ENCODE data around the gene ANKRD35.
A peak's percentile ranks its signal among the peaks of the same experiment; 100 is the strongest.

Gene ANKRD35

DNA sequence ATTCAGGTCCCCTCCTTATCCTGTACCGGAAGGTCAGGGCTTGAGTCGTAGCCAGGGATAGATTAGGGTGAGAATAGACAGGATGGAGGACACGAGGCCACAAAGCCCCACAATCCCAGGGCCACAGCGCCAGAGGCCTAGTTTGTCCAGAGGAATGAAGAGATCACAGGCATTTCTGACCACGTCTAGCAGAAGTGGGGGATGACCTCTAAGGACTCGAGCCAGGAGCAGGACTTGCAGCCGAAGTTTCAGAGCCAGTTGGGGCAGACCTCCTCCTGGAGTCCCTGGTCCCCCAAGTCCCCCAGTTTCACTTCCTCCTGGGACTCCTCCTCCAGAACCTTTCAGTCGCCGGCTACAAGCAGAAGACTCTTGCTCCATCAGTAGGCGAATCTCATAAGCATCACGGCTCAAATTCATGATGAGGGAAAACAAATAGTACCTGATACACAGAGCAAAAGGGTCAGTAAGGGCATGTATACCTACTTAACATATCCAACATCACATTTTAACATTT, 26.5 kb upstream of the ANKRD35 start:
- Mint-ChIP-seq H3K36me3 (peaks cover 11% of the 10 kb centered on the region), H3K4me1 (ENCODE audit: low read depth) (peaks cover 23% of the 10 kb centered on the region), H3K9me3 (ENCODE audit: low read depth) (no peaks in the 10 kb centered on the region), H3K4me3 (no peak overlapping the region), H3K27ac (no peak overlapping the region), H3K27me3 (no peaks in the 10 kb centered on the region)

DNA sequence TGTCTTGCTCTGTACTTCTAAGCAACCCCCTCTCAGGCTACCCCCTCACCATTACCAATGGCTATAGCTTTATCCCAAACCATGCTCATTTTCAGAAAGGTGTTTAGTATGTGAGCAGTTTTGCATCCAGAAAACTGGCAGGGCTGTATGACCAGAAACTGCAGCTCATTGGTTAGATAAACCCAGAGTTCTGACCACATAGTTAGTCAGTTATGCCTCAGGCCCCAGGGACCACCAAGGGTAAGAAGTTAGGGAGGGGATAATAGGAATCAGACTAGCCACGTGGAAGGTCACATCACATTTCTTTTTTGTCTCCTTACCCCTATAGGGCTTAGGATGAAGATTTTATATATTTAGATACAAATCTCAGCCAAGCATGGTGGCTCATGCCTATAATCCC, 23.0 kb upstream of the ANKRD35 start:
- no peak overlapping the region for H3K27ac Mint-ChIP-seq
- H3K36me3 Mint-ChIP-seq = peaks cover 5% of the 10 kb centered on the region
- H3K4me3 Mint-ChIP-seq = no peak overlapping the region
- no peaks in the 10 kb centered on the region for H3K27me3 Mint-ChIP-seq
- H3K9me3 Mint-ChIP-seq (ENCODE audit: low read depth) = no peaks in the 10 kb centered on the region
- H3K4me1 Mint-ChIP-seq (ENCODE audit: low read depth) = peaks cover 8% of the 10 kb centered on the region

DNA sequence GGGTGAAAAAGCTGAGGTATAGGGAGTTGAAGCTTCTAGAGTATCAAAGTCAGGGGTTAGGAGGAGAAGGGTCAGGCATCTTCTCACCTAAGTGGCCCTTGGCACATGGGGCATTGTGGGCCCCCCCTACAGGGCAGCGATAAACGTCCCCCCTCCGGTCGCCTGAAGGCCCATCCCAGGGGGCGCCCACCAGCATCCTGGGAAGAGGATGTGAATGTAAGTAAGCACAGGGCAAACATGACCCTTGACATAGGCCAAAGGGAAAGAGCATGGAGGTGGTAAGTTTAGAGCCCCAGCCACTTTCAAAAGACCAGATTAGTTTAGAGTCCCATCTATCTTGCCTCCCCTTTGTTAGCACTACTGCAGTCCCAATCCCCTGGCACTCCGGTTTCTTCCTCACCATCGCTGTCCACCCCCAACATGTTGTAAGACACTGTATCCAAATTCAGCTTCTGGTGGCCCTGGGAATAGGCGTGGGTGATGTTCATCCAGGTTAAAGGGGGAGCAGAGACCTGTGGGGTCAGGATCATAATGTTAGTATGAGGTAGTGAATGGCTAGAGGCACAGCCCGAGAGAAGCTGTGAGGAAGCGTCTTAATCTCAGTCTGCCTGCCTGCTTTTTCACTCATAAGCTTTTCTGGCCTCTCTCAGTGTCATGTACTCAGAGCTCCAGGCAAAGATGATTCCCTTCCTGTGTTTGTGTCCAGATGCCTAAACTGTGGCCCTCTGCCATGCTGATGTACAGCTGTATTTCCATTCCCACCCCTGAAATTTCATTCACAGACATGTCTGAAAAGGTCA, 21.5 kb upstream of the ANKRD35 start:
- Mint-ChIP-seq H3K27me3 (no peaks in the 10 kb centered on the region), H3K27ac (no peak overlapping the region), H3K9me3 (ENCODE audit: low read depth) (no peaks in the 10 kb centered on the region), H3K36me3 (peaks cover 5% of the 10 kb centered on the region), H3K4me3 (no peak overlapping the region), H3K4me1 (ENCODE audit: low read depth) (peaks cover 5% of the 10 kb centered on the region)

DNA sequence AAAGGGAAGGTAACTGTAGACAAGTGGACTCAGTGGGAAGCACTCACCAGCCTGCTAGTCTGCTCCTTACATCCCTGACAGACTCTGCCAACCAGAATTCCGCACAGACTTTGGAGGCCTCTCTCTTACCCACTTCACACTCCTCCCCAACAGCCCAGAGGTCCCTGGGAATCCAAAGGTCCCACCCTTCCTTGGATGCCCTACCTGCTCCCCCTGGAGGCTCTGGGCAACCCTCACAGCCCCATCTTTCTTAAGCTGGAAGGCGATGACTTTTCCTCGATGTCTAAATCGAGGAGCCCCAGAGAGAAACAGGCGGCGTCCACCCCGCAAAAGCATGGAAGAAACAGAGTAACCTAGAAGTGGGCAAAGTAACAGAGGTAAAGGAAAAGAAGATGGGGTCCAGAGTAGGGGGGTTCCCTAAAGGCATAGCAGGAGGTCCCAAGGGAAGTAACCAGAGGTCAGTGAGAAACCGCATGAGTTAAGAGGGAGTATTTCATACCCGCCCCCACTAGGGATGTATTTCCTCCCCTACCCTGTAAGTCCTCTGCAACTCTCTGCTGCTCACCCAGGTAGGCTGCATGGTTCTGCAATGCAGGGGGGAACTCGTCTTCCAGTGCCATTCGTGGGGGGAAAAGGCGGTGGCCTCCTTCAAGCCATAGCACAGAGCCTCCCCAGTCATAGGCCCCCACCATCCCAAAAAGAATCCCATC, 15.8 kb upstream of the ANKRD35 start:
- H3K27ac Mint-ChIP-seq = no peak overlapping the region
- no peaks in the 10 kb centered on the region for H3K27me3 Mint-ChIP-seq
- H3K9me3 Mint-ChIP-seq (ENCODE audit: low read depth) = no peaks in the 10 kb centered on the region
- H3K4me1 Mint-ChIP-seq (ENCODE audit: low read depth) = no peaks in the 10 kb centered on the region
- H3K36me3 Mint-ChIP-seq = peaks cover 8% of the 10 kb centered on the region
- H3K4me3 Mint-ChIP-seq = no peak overlapping the region

DNA sequence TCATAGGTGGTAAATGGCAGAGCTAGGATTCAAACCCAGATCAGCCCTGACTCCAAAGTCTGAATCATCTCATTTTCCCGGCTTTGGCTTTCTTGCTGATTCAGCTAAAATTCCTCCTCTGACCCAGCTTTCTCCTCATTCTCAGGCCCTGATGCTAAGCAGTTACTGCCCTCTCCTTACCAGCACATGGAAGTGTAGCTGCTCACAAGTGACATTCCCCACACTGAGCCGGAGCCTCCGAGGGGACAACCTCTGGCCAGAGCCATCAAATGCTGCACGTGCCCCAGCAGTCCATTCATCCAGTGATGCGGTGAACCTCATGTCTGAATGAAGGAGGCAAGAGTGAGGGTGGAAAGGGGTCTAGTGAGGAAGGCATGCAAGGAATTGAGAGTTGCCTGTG, 13.1 kb upstream of the ANKRD35 start:
- Mint-ChIP-seq H3K4me1 (ENCODE audit: low read depth) (no peaks in the 10 kb centered on the region), H3K27ac (no peak overlapping the region), H3K27me3 (no peaks in the 10 kb centered on the region), H3K9me3 (ENCODE audit: low read depth) (no peaks in the 10 kb centered on the region), H3K4me3 (no peak overlapping the region), H3K36me3 (peaks cover 8% of the 10 kb centered on the region)

DNA sequence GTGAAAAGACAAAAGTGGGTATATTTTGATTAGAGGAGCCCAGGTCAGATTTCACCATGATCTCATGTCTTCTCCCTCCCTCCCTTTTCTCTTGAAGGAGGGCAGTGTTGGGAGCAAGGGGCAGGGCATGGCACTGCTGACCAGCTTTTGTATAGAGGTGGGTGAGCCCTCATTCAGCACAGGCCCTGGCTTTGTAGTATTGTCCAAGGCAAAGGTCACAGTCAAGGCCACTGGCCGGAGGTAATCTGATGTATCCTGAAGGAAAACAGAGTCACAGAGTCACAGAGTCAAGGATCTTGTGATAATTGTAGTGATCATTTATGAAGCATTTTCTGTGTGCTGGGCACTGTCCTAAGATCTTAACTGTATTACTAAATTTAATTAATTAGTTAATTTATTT, 12.3 kb upstream of the ANKRD35 start:
- Mint-ChIP-seq H3K9me3 (ENCODE audit: low read depth) (no peaks in the 10 kb centered on the region), H3K4me1 (ENCODE audit: low read depth) (no peaks in the 10 kb centered on the region), H3K36me3 (peaks cover 8% of the 10 kb centered on the region), H3K27ac (no peak overlapping the region), H3K27me3 (no peaks in the 10 kb centered on the region), H3K4me3 (no peak overlapping the region)

DNA sequence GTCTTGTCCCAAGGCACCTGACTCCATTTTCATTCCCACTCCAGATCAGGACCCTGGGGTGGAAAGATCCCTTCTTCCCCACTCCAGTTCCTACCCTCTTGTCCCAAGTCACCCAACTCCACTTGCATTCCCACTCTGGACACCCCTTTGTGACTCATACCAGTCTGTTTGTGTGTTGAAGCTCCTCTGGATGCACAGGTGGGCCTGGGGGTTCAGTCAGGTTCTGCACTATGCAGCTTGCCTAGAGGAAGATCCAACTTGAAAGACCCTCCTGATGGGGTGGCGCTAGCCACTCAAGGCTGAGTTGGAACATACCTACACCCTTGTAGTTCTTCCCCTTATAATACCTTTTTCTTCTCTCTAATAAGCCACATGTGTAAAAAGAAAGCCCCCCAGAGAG, 9.8 kb upstream of the ANKRD35 start:
- Mint-ChIP-seq H3K27me3 (no peaks in the 10 kb centered on the region), H3K9me3 (ENCODE audit: low read depth) (no peaks in the 10 kb centered on the region), H3K36me3 (peaks cover 6% of the 10 kb centered on the region), H3K4me3 (no peak overlapping the region), H3K27ac (no peak overlapping the region), H3K4me1 (ENCODE audit: low read depth) (no peaks in the 10 kb centered on the region)

DNA sequence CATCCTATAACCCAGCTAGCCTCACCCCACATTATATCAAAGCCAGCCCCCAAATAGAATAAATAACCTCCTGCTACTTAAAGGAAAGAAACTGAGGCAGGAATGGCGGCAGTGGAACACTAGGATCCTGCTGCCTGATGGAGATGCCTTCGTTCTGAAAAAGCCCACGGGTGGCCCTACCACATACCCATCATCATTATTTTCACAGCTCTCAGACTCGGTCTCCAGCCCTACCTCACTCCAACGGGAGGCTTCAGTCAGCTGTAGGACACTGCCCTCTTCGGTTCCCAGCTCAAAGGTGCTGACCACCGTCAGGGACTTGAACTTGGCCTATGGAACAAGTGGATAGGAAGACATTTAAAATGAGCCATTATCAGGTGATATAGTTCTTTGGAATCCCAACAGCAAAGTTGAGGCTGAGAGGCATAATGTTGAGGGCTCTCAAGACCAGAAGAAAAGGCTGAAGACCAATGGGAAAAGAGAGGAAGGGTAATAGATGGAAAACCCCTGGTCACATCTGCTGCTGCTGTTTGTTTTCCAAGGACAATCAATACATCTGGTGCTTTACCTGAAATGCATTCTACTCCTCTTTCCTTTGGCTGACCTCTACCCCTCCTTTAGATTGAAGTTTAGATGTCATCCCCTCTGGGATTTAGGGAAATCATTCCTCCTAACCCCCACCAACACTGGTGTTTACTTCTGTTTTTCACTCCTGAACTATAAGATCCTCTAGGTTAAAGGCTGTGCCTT, 7.8 kb upstream of the ANKRD35 start:
- Mint-ChIP-seq H3K4me1 (ENCODE audit: low read depth) (no peaks in the 10 kb centered on the region), H3K27ac (no peak overlapping the region), H3K4me3 (no peak overlapping the region), H3K9me3 (ENCODE audit: low read depth) (no peaks in the 10 kb centered on the region), H3K27me3 (no peaks in the 10 kb centered on the region), H3K36me3 (peaks cover 2% of the 10 kb centered on the region)

DNA sequence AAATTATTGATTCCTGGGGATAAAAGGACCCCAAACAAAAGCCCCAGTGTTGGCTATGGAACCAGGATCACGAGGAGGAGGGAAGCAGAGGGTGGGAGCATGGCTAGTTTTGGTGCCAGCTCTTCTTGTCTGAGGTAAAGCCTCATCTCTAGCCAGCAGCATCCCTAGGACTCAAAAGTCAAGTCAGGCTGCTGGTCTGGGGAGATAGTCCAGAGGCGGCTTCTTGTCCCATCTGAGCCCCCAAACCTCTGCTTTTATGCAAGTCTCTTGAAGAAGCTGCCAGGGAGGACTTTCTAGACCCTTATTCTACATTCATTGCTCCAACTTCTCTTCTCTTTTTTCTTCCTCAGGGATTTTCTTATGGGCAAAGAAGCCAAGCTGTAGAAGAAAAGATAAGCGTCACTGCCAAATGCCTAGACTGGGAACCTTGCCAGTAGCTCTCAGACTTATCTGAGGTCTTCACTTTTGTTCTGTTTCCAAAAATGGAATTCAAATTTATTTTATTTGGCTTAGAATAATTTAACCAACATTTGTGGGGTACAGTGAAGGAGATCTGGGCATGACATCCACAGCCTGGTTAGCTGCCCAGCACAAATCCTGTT, 6.9 kb upstream of the ANKRD35 start:
- Mint-ChIP-seq H3K27me3 (no peaks in the 10 kb centered on the region), H3K27ac (no peak overlapping the region), H3K9me3 (ENCODE audit: low read depth) (no peaks in the 10 kb centered on the region), H3K4me3 (no peak overlapping the region), H3K4me1 (ENCODE audit: low read depth) (no peaks in the 10 kb centered on the region), H3K36me3 (peaks cover under 1% of the 10 kb centered on the region)

DNA sequence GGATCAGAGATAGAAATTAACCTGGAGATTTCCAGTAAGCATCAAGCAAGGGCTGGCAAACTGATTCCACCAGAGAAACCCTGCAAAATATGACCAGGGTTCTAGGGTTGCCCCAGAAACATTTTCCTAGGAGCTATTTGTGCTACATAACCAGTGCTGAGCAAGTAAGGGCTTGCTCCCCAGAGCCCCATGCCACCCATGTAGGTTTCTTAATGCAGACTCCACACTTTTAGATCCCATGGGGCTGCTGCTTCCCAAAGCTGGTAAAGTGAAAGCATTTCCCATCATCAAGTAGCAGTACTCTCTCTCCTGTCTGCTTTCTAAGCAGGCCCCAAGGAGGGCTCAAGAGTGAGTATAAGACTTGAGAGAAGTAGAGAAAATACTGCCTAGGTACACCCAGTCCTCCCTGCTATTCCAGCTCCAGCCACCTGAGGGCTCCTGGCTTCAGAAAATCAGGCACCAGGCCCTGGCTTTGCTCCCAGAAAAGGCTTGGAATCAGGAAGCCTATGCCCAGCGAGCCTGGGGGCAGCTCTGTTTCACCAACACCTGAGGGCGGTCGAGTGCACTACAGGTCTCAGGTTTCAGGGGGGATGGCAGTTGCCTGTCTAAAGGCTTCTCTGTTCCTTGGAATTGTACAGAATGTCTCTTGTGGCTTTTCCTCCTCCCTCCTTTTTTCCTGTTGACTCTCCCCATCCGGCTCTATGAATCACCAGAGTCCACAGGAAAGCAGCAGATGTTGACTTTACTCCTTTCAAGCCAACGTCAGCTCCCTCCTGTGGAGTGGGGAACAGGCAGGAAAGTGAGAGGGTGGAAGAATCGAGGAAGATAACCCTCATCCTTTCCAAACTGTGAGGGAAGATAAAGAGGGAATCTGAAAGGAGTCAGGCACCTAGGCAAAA, 6.2 kb upstream of the ANKRD35 start:
- H3K27me3 Mint-ChIP-seq = no peaks in the 10 kb centered on the region
- no peak overlapping the region for H3K27ac Mint-ChIP-seq
- H3K9me3 Mint-ChIP-seq (ENCODE audit: low read depth) = no peaks in the 10 kb centered on the region
- peaks cover under 1% of the 10 kb centered on the region for H3K4me1 Mint-ChIP-seq (ENCODE audit: low read depth)
- no peaks in the 10 kb centered on the region for H3K36me3 Mint-ChIP-seq
- no peak overlapping the region for H3K4me3 Mint-ChIP-seq

DNA sequence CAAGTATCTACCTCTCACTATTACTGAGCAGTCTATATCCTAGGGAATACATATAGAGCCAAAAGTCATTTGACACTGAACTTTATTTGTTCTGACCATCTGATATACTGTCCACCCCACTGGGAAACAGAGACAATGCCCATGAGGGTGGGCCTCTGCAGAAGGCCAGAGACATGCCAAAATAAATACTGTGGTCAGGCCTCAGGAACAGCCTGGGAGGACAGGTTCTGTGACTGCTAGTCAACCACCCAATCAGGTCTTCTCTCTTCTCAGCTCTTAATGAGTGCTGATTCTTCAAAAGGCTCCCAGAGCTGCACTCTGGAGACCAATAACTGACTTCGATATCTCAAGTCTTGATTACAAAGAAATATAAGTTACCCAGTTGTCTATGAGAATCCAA, 5.5 kb upstream of the ANKRD35 start:
- peaks cover 5% of the 10 kb centered on the region for H3K4me1 Mint-ChIP-seq (ENCODE audit: low read depth)
- H3K27ac Mint-ChIP-seq = no peak overlapping the region
- H3K4me3 Mint-ChIP-seq = no peak overlapping the region
- no peaks in the 10 kb centered on the region for H3K9me3 Mint-ChIP-seq (ENCODE audit: low read depth)
- no peaks in the 10 kb centered on the region for H3K27me3 Mint-ChIP-seq
- H3K36me3 Mint-ChIP-seq = no peaks in the 10 kb centered on the region

DNA sequence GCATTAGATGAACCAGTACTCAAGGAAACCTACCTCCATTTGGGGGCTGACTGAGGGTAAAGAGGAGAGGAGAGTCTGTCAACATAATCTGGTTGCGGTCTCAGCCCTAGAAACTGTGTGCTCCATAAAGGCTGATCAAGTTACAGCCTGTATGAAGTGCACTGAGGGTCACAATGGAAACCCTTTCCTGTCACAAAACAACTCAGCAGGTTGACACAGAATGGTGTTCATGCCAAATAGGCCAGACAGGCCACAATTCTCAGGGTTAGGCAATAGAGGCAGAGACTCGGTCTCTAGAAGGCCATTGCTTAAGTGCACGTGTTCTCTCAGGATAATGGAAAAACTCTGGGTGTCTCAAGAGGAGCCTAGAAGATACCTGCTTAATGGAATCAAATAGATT, 4.1 kb upstream of the ANKRD35 start:
- Mint-ChIP-seq H3K27ac (no peak overlapping the region), H3K36me3 (no peaks in the 10 kb centered on the region), H3K9me3 (ENCODE audit: low read depth) (no peaks in the 10 kb centered on the region), H3K4me1 (ENCODE audit: low read depth) (peaks cover 13% of the 10 kb centered on the region), H3K4me3 (no peak overlapping the region), H3K27me3 (no peaks in the 10 kb centered on the region)

DNA sequence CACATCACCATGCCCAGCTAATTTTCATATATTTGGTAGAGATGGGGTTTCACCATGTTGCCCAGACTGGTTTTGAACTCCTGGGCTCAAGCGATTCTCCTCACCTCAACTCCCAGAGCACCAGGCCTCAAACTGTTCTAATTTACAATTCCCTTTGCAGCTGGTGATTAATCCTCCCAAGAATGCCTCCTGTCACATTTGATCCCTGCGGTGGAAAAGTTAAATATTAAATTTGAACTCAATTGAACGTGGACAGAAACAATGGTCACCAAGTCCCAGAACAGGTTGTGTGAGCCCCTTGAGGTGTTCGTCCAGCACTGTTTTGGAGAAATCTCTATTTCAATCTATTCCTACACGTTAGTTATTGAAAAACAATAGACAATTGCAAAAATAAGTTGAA, 2.0 kb upstream of the ANKRD35 start:
- peaks cover 7% of the 10 kb centered on the region for H3K27me3 Mint-ChIP-seq
- H3K36me3 Mint-ChIP-seq = no peaks in the 10 kb centered on the region
- H3K27ac Mint-ChIP-seq = no peak overlapping the region
- peaks cover 15% of the 10 kb centered on the region for H3K4me1 Mint-ChIP-seq (ENCODE audit: low read depth)
- H3K9me3 Mint-ChIP-seq (ENCODE audit: low read depth) = no peaks in the 10 kb centered on the region
- H3K4me3 Mint-ChIP-seq = no peak overlapping the region

DNA sequence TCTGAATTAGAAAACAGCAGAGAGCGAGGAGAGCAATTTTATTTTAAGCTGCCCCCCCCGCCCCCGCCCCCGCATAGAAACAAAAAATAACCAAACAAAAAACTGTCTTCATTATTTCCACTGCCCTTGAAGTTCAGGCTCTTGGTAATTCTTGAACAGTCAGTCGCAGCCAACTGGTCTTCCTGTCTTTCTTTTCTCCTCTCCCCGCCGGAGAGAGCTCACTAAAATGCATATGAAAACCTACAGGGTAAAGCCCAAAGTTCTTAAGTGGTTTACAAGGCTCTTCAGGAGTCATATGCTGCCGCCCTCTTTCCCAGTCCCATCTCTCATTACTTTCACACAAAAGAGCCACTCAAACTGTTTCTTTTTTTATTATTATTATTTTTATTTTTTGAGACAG, 1.1 kb upstream of the ANKRD35 start:
- no peak overlapping the region for H3K27ac Mint-ChIP-seq
- peaks cover 15% of the 10 kb centered on the region for H3K4me1 Mint-ChIP-seq (ENCODE audit: low read depth)
- H3K4me3 Mint-ChIP-seq = peak overlapping the region; percentile 79
- peaks cover 7% of the 10 kb centered on the region for H3K27me3 Mint-ChIP-seq
- H3K9me3 Mint-ChIP-seq (ENCODE audit: low read depth) = no peaks in the 10 kb centered on the region
- no peaks in the 10 kb centered on the region for H3K36me3 Mint-ChIP-seq

All from activated naive CD8-positive, alpha-beta T cell (primary cell).